ENCODE data around the gene TACSTD2.

TACSTD2 gene

DNA sequence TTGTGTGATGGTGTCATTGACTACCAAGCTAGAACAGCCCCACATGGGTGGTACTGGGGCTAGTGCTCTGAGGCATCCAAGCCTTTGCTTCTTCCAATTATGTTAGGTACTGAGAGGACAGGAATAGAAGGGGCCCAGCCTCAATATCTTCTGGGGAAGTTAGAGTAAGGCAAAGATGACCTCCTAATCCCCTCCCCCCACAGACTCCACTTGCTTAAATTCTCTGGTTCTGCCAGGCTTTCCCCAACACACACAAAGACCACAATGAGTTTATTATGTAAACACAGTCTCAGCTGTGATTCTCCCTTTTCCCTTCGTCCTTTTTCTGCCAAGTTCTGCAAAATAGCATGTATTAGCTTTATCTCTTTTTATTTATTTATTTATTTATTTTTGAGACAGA lies 3.1 kb upstream of the TACSTD2 start:
- TF ChIP-seq, protein P1, sequence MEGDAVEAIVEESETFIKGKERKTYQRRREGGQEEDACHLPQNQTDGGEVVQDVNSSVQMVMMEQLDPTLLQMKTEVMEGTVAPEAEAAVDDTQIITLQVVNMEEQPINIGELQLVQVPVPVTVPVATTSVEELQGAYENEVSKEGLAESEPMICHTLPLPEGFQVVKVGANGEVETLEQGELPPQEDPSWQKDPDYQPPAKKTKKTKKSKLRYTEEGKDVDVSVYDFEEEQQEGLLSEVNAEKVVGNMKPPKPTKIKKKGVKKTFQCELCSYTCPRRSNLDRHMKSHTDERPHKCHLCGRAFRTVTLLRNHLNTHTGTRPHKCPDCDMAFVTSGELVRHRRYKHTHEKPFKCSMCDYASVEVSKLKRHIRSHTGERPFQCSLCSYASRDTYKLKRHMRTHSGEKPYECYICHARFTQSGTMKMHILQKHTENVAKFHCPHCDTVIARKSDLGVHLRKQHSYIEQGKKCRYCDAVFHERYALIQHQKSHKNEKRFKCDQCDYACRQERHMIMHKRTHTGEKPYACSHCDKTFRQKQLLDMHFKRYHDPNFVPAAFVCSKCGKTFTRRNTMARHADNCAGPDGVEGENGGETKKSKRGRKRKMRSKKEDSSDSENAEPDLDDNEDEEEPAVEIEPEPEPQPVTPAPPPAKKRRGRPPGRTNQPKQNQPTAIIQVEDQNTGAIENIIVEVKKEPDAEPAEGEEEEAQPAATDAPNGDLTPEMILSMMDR (IDR thresholded peaks at IDR 0.05; ENCODE audit: unreplicated experiment in 3 of 3) = no peak
- H3K9me3 Mint-ChIP-seq = peaks cover 9% of the 10 kb centered on the region
- H3K4me1 Mint-ChIP-seq = peaks cover 17% of the 10 kb centered on the region
- peaks cover 42% of the 10 kb centered on the region for H3K27me3 Mint-ChIP-seq (ENCODE audit: low read depth)
- no peak overlapping the region for H3K27ac Mint-ChIP-seq
- peaks cover 4% of the 10 kb centered on the region for H3K36me3 Mint-ChIP-seq (ENCODE audit: low read depth)
- H3K4me3 Mint-ChIP-seq = no peak overlapping the region

DNA sequence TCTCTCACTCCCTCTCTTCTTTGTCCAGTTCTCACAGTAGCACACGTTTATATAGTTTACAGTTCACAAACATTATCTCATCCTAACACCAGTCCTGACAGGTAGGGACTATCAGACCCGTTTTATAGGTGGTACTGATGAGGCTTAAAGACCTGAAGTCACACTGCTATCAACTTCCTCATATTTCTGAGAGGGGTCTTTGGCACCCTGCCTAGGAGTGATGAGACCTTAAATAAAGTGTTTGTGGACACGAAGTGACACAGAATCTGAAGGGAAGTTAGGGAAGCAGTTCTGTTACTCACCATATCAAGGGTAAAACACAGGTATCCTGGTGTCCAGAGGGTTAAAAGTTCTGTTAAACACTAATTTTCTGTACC lies 590 bp upstream of the TACSTD2 start:
- Mint-ChIP-seq H3K36me3 (ENCODE audit: low read depth) (peaks cover 4% of the 10 kb centered on the region), H3K4me3 (peak overlapping the region; percentile 47 to 63 (median 52)), H3K27ac (peak overlapping the region; percentile 5 to 83 (median 17)), H3K9me3 (peaks cover 5% of the 10 kb centered on the region), H3K27me3 (ENCODE audit: low read depth) (peaks cover 61% of the 10 kb centered on the region), H3K4me1 (peaks cover 13% of the 10 kb centered on the region)
- TF ChIP-seq, protein P1 (IDR thresholded peaks at IDR 0.05; ENCODE audit: unreplicated experiment in 3 of 3) = no peak

DNA sequence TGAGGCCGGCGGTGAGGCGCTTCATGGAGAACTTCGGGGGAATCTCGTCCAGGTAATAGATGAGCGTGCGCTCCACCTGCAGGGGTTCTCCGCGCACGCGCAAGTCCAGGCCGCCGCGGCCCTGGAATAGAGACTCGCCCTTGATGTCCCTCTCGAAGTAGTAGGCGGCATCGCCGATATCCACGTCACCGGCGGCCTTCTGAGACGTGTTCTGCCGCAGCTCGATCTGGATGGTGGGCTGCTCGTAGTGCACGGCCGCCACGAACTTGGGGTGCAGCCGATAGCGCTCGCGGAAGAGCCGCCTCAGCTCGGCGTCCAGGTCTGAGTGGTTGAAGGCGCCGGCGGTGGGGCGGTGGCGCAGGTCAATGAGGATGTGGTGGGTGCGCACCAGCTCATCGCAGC lies 726 bp downstream of the TACSTD2 start:
- TF ChIP-seq, protein P1 (IDR thresholded peaks at IDR 0.05; ENCODE audit: unreplicated experiment in 3 of 3) = no peak
- Mint-ChIP-seq H3K36me3 (ENCODE audit: low read depth) (peaks cover 4% of the 10 kb centered on the region), H3K4me3 (no peak overlapping the region), H3K27ac (no peak overlapping the region), H3K9me3 (peaks cover 5% of the 10 kb centered on the region), H3K27me3 (ENCODE audit: low read depth) (peaks cover 65% of the 10 kb centered on the region), H3K4me1 (peaks cover 17% of the 10 kb centered on the region)

DNA sequence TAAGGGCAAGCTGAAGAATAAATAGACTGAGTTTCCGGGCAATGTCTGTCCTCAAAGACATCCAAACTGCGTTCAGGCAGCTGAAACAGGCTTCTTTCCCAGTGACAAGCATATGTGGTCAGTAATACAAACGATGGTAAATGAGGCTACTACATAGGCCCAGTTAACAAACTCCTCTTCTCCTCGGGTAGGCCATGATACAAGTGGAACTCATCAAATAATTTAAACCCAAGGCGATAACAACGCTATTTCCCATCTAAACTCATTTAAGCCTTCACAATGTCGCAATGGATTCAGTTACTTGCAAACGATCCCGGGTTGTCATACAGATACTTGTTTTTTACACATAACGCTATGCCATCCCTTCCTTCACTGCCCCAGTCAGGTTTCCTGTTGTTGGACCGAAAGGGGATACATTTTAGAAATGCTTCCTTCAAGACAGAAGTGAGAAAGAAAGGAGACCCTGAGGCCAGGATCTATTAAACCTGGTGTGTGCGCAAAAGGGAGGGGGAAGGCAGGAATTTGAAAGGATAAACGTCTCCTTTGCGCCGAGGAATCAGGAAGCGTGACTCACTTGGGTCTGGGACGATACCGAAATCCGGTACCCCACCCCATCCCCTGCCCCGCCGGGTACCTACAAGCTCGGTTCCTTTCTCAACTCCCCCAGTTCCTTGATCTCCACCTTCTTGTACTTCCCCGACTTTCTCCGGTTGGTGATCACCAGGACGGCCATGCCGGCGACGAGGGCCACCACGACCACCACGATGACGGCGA lies 1.3 kb downstream of the TACSTD2 start:
- Mint-ChIP-seq H3K9me3 (peaks cover 5% of the 10 kb centered on the region), H3K4me1 (peaks cover 17% of the 10 kb centered on the region), H3K36me3 (ENCODE audit: low read depth) (peaks cover 4% of the 10 kb centered on the region), H3K4me3 (peak overlapping the region in 2 of 3 experiments; percentile 10 to 45), H3K27ac (peak overlapping the region in 2 of 3 experiments; percentile 1 to 9), H3K27me3 (ENCODE audit: low read depth) (peaks cover 65% of the 10 kb centered on the region)
- TF ChIP-seq, protein P1 (IDR thresholded peaks at IDR 0.05; ENCODE audit: unreplicated experiment in 3 of 3) = no peak

DNA sequence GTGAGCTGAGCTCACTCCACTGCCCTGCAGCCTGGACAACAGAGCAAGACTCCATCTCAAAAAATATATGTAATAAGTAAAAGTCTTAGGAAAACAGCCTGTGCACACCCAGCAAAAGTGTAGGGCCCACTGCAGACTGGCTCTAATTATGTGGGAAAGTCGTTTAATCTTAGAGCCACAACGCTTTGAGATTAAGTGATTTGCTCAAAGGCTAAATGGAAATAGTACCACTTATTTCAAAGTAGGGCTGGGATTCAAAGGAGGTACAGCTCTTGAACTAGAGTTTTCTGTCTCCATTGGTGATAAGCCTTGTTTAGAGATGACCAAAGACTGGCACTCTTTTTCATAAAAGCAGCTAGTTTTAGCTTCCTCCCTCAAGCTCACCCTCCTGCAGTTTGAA lies 2.2 kb downstream of the TACSTD2 start:
- TF ChIP-seq, protein P1 (IDR thresholded peaks at IDR 0.05; ENCODE audit: unreplicated experiment in 3 of 3) = no peak
- Mint-ChIP-seq H3K9me3 (peaks cover 5% of the 10 kb centered on the region), H3K27ac (no peak overlapping the region), H3K4me3 (no peak overlapping the region), H3K27me3 (ENCODE audit: low read depth) (peaks cover 65% of the 10 kb centered on the region), H3K4me1 (peaks cover 17% of the 10 kb centered on the region), H3K36me3 (ENCODE audit: low read depth) (peaks cover 4% of the 10 kb centered on the region)
